ENCODE data around the gene OR8K1.

GRCh38 chr11:56331861-56332491 lies 13.9 kb upstream of the OR8K1 start:
- TF ChIP-seq CTCF (IDR thresholded peaks at IDR 0.05) (no peak), POLR2AphosphoS5 (IDR thresholded peaks at IDR 0.05) (no peak), POLR2A (IDR thresholded peaks at IDR 0.05) (no peak)
